ENCODE results near the gene RNF112.

Gene RNF112

DNA sequence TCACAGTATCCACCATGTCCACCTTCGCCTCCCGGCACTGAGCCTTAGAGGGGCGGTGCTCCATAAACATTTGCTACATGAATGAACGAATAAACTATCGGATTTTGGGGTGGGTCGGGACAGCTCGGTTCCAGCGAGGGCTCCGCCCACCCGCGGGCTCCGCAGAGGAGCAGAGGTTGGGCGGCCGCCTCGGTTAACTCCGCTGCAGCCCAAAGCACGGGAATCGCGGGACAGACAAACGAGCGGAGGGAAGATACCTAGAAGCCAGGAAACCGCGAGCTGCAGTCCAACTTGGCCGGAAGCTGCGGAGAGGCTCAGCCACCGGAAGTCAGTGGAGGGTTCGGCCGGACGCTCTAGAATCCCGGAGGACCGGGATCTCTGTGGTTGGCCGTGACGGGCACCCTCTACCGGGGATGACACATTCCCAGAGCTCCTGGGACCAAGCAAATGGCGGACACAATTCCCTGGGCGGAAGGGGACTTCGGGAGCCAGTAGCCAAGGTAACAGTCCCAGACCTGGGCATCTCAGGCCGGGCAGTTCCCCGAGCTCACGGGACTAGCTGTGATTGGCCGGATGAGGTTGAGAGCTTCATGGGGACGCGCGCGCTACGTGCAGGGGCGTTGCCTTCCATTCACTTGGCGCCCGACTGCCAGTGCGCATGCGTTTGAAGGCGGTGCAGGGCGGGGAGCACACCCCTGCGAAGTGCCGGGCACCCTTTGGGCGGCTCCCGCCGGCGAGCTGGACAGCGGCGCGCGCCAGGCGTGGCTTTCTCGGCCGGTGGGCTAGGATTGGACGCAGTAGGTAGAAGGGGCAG, 33.2 kb upstream of the RNF112 start:
- Histone ChIP-seq H3K27me3 (replicated peaks; ENCODE audit: control insufficient read depth, insufficient read depth, low read length) (no peaks in the 10 kb centered on the region), H3K4me1 (ENCODE audit: control insufficient read depth, insufficient read depth, low read length) (peaks cover 28% of the 10 kb centered on the region), H3K36me3 (ENCODE audit: control insufficient read depth, insufficient read depth, low read length, severe bottlenecking) (peaks cover 28% of the 10 kb centered on the region), H3K4me3 (ENCODE audit: low read length) (peak overlapping the region; percentile 85), H3K9me3 (ENCODE audit: control insufficient read depth, low read length) (no peaks in the 10 kb centered on the region), H3K9ac (ENCODE audit: low read length) (peak overlapping the region; percentile 97)
- peak; percentile 99 for DNase-seq (ENCODE audit: low read depth)

DNA sequence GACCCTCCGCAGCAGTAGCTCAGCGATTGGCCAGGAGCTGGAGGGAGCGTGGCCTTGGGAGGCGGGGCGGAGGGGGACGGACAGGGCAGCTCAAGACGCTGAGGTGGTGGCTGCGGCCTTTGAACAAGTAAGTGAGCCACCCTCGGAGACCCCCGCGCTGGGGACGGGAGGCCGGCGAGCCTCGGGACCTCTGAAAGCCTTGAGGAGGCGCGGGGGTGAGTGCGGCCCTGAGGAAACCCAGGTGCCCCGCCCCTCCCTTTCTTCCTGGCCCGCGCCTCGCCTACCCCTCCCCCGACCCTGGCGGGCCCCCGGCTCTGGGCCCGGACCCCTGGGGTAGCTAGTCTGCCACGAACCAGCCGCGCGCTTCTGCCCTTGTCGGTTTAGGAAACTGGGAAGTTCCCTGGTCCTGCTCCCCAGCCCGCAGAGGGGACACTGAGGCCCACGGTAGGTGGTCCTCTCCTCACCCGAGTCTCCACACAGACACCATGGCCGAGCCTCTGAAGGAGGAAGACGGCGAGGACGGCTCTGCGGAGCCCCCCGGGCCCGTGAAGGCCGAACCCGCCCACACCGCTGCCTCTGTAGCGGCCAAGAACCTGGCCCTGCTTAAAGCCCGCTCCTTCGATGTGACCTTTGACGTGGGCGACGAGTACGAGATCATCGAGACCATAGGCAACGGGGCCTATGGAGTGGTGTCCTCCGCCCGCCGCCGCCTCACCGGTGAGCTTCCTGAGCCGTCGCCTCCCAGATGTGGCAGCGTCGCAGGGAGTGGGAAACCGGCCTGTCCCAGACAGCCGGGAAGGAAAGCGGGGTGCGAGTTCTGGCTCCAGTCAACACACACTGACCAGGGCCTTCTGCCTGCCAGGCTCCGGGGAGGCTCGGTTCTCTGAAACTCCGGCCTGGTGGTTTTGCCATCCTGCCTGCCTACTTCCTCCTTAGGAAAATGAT, 32.3 kb upstream of the RNF112 start, which contains the start of gene MAPK7:
Gene MAPK7, plus strand, starts transcription at position 83 of the 945 bp plus-strand sequence. Its CDS starts 403 bp downstream, at position 486.
- H3K36me3 ChIP-seq (ENCODE audit: control insufficient read depth, insufficient read depth, low read length, severe bottlenecking) = peaks cover 37% of the 10 kb centered on the region
- peak; percentile 48 for DNase-seq (ENCODE audit: low read depth)

DNA sequence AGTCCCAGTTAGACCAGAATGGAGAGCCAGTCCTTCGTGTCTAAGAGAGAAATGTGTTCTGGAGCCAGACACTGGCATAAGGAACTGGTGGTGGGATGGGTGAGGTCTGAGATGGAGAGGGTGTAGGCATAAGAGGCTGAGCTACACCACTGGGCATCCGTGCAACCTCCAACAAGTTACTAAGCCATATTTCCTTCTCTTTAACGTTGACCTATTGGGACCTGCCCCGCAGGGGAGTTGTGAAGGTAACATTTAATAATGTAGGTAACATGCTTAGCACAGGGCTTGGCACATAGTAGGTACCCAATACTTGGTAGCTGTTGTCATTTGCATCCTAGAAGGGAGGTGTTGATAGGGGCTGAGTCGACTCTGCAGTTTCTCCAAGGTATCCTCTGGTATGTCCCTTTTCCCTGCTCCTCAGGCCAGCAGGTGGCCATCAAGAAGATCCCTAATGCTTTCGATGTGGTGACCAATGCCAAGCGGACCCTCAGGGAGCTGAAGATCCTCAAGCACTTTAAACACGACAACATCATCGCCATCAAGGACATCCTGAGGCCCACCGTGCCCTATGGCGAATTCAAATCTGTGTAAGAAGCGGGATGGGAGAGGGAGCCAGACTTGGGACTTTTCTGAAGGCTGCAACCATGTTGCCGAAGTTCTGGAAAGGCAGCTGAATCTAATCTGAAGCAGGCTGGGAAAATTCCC, 31.5 kb upstream of the RNF112 start:
- Histone ChIP-seq H3K9me3 (ENCODE audit: control insufficient read depth, low read length) (no peaks in the 10 kb centered on the region), H3K4me1 (ENCODE audit: control insufficient read depth, insufficient read depth, low read length) (peaks cover 27% of the 10 kb centered on the region), H3K27me3 (replicated peaks; ENCODE audit: control insufficient read depth, insufficient read depth, low read length) (no peaks in the 10 kb centered on the region), H3K36me3 (ENCODE audit: control insufficient read depth, insufficient read depth, low read length, severe bottlenecking) (peaks cover 45% of the 10 kb centered on the region), H3K9ac (ENCODE audit: low read length) (peak overlapping the region; percentile 97), H3K4me3 (ENCODE audit: low read length) (peak overlapping the region; percentile 85)
- DNase-seq (ENCODE audit: low read depth) = no peak

More for the DNA sequence above, 32.3 kb upstream of the RNF112 start, which contains the start of gene MAPK7:
- H3K4me1 ChIP-seq (ENCODE audit: control insufficient read depth, insufficient read depth, low read length) = peaks cover 27% of the 10 kb centered on the region
- H3K9me3 ChIP-seq (ENCODE audit: control insufficient read depth, low read length) = no peaks in the 10 kb centered on the region
- H3K4me3 ChIP-seq (ENCODE audit: low read length) = peak within 1 kb of the TSS; percentile 85
- peak within 1 kb of the TSS; percentile 97 for H3K9ac ChIP-seq (ENCODE audit: low read length)
- no peaks in the 10 kb centered on the region for H3K27me3 ChIP-seq (replicated peaks; ENCODE audit: control insufficient read depth, insufficient read depth, low read length)

DNA sequence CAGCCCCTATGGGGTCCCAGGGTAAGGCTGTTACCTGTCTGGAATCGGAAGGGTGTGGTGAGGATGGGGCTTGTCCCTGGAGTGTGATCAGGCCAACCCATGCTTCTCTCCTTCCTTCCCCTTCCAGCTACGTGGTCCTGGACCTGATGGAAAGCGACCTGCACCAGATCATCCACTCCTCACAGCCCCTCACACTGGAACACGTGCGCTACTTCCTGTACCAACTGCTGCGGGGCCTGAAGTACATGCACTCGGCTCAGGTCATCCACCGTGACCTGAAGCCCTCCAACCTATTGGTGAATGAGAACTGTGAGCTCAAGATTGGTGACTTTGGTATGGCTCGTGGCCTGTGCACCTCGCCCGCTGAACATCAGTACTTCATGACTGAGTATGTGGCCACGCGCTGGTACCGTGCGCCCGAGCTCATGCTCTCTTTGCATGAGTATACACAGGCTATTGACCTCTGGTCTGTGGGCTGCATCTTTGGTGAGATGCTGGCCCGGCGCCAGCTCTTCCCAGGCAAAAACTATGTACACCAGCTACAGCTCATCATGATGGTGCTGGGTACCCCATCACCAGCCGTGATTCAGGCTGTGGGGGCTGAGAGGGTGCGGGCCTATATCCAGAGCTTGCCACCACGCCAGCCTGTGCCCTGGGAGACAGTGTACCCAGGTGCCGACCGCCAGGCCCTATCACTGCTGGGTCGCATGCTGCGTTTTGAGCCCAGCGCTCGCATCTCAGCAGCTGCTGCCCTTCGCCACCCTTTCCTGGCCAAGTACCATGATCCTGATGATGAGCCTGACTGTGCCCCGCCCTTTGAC, 30.3 kb upstream of the RNF112 start:
- H3K4me1 ChIP-seq (ENCODE audit: control insufficient read depth, insufficient read depth, low read length) = peaks cover 38% of the 10 kb centered on the region
- H3K36me3 ChIP-seq (ENCODE audit: control insufficient read depth, insufficient read depth, low read length, severe bottlenecking) = peaks cover 45% of the 10 kb centered on the region
- no peak for DNase-seq (ENCODE audit: low read depth)
- H3K4me3 ChIP-seq (ENCODE audit: low read length) = no peak overlapping the region
- H3K27me3 ChIP-seq (replicated peaks; ENCODE audit: control insufficient read depth, insufficient read depth, low read length) = no peaks in the 10 kb centered on the region
- H3K9me3 ChIP-seq (ENCODE audit: control insufficient read depth, low read length) = no peaks in the 10 kb centered on the region
- H3K9ac ChIP-seq (ENCODE audit: low read length) = no peak overlapping the region

DNA sequence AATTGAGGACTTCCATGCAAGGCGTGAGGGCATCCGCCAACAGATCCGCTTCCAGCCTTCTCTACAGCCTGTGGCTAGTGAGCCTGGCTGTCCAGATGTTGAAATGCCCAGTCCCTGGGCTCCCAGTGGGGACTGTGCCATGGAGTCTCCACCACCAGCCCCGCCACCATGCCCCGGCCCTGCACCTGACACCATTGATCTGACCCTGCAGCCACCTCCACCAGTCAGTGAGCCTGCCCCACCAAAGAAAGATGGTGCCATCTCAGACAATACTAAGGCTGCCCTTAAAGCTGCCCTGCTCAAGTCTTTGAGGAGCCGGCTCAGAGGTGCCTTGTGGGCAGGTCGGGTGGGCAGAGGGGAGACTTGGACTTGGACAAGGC, 29.7 kb upstream of the RNF112 start:
- H3K4me3 ChIP-seq (ENCODE audit: low read length) = no peak overlapping the region
- H3K9ac ChIP-seq (ENCODE audit: low read length) = no peak overlapping the region
- no peaks in the 10 kb centered on the region for H3K27me3 ChIP-seq (replicated peaks; ENCODE audit: control insufficient read depth, insufficient read depth, low read length)
- no peak for DNase-seq (ENCODE audit: low read depth)
- H3K9me3 ChIP-seq (ENCODE audit: control insufficient read depth, low read length) = no peaks in the 10 kb centered on the region
- peaks cover 45% of the 10 kb centered on the region for H3K4me1 ChIP-seq (ENCODE audit: control insufficient read depth, insufficient read depth, low read length)
- H3K36me3 ChIP-seq (ENCODE audit: control insufficient read depth, insufficient read depth, low read length, severe bottlenecking) = peaks cover 45% of the 10 kb centered on the region

DNA sequence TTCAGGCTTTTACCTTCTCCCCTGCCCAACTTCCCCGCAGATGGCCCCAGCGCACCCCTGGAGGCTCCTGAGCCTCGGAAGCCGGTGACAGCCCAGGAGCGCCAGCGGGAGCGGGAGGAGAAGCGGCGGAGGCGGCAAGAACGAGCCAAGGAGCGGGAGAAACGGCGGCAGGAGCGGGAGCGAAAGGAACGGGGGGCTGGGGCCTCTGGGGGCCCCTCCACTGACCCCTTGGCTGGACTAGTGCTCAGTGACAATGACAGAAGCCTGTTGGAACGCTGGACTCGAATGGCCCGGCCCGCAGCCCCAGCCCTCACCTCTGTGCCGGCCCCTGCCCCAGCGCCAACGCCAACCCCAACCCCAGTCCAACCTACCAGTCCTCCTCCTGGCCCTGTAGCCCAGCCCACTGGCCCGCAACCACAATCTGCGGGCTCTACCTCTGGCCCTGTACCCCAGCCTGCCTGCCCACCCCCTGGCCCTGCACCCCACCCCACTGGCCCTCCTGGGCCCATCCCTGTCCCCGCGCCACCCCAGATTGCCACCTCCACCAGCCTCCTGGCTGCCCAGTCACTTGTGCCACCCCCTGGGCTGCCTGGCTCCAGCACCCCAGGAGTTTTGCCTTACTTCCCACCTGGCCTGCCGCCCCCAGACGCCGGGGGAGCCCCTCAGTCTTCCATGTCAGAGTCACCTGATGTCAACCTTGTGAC, 29.1 kb upstream of the RNF112 start:
- Histone ChIP-seq H3K27me3 (replicated peaks; ENCODE audit: control insufficient read depth, insufficient read depth, low read length) (no peaks in the 10 kb centered on the region), H3K9me3 (ENCODE audit: control insufficient read depth, low read length) (no peaks in the 10 kb centered on the region), H3K4me3 (ENCODE audit: low read length) (no peak overlapping the region), H3K4me1 (ENCODE audit: control insufficient read depth, insufficient read depth, low read length) (peaks cover 47% of the 10 kb centered on the region), H3K9ac (ENCODE audit: low read length) (no peak overlapping the region), H3K36me3 (ENCODE audit: control insufficient read depth, insufficient read depth, low read length, severe bottlenecking) (peaks cover 45% of the 10 kb centered on the region)
- no peak for DNase-seq (ENCODE audit: low read depth)

DNA sequence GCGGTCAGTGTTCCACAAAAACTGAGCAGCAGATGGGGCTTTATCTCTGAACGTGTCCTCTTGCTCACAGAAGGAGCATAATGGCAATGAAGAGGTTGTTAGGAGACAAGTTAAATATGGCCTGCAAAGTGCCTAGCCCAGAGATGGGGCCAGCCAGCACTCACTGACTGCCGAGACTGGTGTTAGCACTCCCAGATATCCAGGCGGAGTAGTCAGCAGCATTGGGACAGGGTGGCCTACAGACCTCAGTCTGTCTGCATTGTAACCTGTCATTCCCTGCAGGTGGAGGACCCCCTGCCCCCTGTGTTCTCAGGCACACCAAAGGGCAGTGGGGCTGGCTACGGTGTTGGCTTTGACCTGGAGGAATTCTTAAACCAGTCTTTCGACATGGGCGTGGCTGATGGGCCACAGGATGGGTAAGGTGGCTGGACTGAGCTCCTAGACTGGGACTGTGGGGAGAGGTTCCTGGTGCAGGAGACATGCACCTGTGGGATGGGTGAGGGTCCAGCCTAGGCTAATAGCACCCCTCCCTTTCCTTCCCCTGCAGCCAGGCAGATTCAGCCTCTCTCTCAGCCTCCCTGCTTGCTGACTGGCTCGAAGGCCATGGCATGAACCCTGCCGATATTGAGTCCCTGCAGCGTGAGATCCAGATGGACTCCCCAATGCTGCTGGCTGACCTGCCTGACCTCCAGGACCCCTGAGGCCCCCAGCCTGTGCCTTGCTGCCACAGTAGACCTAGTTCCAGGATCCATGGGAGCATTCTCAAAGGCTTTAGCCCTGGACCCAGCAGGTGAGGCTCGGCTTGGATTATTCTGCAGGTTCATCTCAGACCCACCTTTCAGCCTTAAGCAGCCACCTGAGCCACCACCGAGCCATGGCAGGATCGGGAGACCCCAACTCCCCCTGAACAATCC, 28.2 kb upstream of the RNF112 start:
- H3K9ac ChIP-seq (ENCODE audit: low read length) = peak overlapping the region; percentile 30
- H3K27me3 ChIP-seq (replicated peaks; ENCODE audit: control insufficient read depth, insufficient read depth, low read length) = no peaks in the 10 kb centered on the region
- no peaks in the 10 kb centered on the region for H3K9me3 ChIP-seq (ENCODE audit: control insufficient read depth, low read length)
- DNase-seq (ENCODE audit: low read depth) = no peak
- H3K4me3 ChIP-seq (ENCODE audit: low read length) = no peak overlapping the region
- H3K36me3 ChIP-seq (ENCODE audit: control insufficient read depth, insufficient read depth, low read length, severe bottlenecking) = peaks cover 45% of the 10 kb centered on the region
- peaks cover 48% of the 10 kb centered on the region for H3K4me1 ChIP-seq (ENCODE audit: control insufficient read depth, insufficient read depth, low read length)

DNA sequence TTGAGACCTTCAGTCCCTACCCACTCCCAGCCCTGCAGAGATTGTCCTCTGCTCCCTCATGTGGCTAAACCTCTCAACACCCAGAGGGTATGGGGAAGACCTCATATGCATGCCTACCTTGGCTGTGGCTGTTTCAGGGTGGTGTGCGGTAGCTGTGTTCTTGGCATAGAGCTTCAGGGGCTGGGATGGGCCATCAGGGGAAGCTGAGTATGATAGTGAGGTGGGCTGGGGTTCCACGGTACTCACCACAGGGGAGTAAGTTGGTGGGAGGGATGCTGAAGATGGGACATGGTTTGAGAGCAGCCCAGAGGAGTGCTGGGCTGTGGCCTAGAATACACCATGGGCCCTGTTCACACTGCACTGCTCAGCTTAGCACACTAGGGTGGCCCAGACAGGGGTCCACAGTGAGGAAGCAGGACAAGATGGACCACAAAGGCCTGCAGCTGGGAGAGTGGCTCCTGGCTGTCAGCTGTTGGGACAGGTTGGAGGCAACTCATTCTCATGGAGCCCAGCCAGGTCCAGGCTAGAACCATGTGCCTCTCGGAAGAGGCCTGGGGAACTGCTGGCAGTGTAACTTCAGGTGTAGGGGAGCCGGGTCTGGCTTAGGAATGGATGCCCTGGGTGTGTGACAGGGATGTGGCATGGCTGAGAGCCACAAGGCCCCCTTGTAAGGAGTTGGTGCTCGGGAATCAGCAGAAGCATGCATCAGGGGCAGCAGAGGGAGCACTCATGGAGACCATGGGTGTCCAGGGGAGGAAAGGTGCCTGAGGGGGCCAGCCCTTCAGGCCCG, 27.2 kb upstream of the RNF112 start:
- Histone ChIP-seq H3K9ac (ENCODE audit: low read length) (peak overlapping the region; percentile 43), H3K9me3 (ENCODE audit: control insufficient read depth, low read length) (no peaks in the 10 kb centered on the region), H3K27me3 (replicated peaks; ENCODE audit: control insufficient read depth, insufficient read depth, low read length) (no peaks in the 10 kb centered on the region), H3K36me3 (ENCODE audit: control insufficient read depth, insufficient read depth, low read length, severe bottlenecking) (peaks cover 45% of the 10 kb centered on the region), H3K4me3 (ENCODE audit: low read length) (no peak overlapping the region), H3K4me1 (ENCODE audit: control insufficient read depth, insufficient read depth, low read length) (peaks cover 59% of the 10 kb centered on the region)
- peak; percentile 44 for DNase-seq (ENCODE audit: low read depth)
